Erythroblast (primary cell): ENCODE results near the gene ZNF460.

Experiments used
- GATA1 ChIP-seq: IDR thresholded peaks from 2 replicates; pipeline ENCODE4 v1.6.1; 2011; ENCODE audit warnings: low read depth, mild to moderate bottlenecking, control low read depth, low read length, moderate library complexity
- POLR2A ChIP-seq: IDR thresholded peaks from 2 replicates; pipeline ENCODE4 v1.6.1; 2011; ENCODE audit warnings: mild to moderate bottlenecking, low read length

DNA sequence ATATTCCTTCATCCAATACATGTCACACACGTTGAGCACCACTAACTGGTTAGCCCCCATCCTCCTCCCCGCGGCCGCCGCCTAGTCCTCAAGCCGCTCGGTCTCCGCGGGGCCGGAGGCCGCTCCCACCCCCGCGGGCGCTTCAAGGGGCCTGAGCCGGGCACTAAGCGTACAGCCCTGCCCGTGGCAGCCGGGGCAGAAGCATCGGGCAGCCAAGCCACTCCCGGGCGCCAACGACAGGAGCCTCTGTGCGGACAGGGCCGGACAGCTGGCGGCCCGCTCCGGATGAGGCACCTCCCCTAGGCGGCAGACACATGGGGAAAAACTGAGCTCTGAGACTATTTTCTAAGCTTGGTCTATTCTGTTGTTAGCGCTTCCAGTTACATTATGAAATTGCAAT, 37.2 kb downstream of the ZNF460 start:
- TF ChIP-seq POLR2A (no peak), GATA1 (no peak)
